K562 (cell line): ENCODE results near the gene ZNF646. TPM values are rescaled to one million over a fixed set of nuclear protein-coding genes. Genes with fewer than 3 reads are reported as not detected.

Source experiments
- ARID2 ChIP-seq: fragments of 450-650 bp; IDR thresholded peaks from 2 replicates; pipeline ENCODE4 v1.6.1; 2017; ENCODE audit warnings: antibody characterized with exemption, mild to moderate bottlenecking
- BRCA1 ChIP-seq, 2 experiments: fragments of 450-650 bp in 1 of 2; sonication (generic) in 1 of 2; formaldehyde crosslinking in 1 of 2; IDR thresholded peaks; 2 replicates each; pipeline versions ENCODE4 v1.5.0 to v1.6.1; 2017 to 2020; ENCODE audit warnings: mild to moderate bottlenecking in 1 of 2, missing genetic modification reagents in 1 of 2
- HNRNPLL ChIP-seq: fragments of 200-400 bp; formaldehyde crosslinking; IDR thresholded peaks from 2 replicates; pipeline ENCODE4 v1.6.1; 2017; ENCODE audit warnings: low read length, low read depth, mild to moderate bottlenecking; ENCODE audit not compliant: poor library complexity, severe bottlenecking
- JUN ChIP-seq, 2 experiments: sonication (generic) in 1 of 2; formaldehyde crosslinking in 1 of 2; IDR thresholded peaks; 2 replicates each; pipeline versions ENCODE4 v1.6.1 to v1.8.0; 2012 to 2022; ENCODE audit warnings: borderline replicate concordance in 2 of 2, mild to moderate bottlenecking in 2 of 2, improper control_type of control experiment in 1 of 2, low read depth in 1 of 2, low read length in 1 of 2, missing genetic modification reagents in 1 of 2
- MCM3 ChIP-seq: fragments of 450-650 bp; IDR thresholded peaks from 2 replicates; pipeline ENCODE4 v1.6.1; 2016
- MYNN ChIP-seq, 2 experiments: sonication (generic); formaldehyde crosslinking in 1 of 2; IDR thresholded peaks; 2 replicates each; pipeline versions ENCODE4 v1.5.0 to v1.6.1; 2016 to 2020; ENCODE audit warnings: antibody characterized with exemption in 1 of 2, missing genetic modification reagents in 1 of 2
- PHF21A ChIP-seq: fragments of 450-650 bp; IDR thresholded peaks from 2 replicates; pipeline ENCODE4 v1.6.1; 2017; ENCODE audit warnings: low read depth, borderline replicate concordance
- ZKSCAN1 ChIP-seq: fragments of 150-350 bp; IDR thresholded peaks from 2 replicates; pipeline ENCODE4 v1.6.1; 2016; ENCODE audit warnings: low read depth, low read length
- ZKSCAN8 ChIP-seq: fragments of 200-800 bp; sonication (Bioruptor generic); IDR thresholded peaks from 2 replicates; pipeline ENCODE4 v1.6.1; 2016; ENCODE audit warnings: missing genetic modification characterization, missing compliant biosample characterization
- ZNF146 ChIP-seq: IDR thresholded peaks from one replicate; pipeline ENCODE4 v1.6.1; 2018; ENCODE audit warnings: missing compliant biosample characterization; ENCODE audit not compliant: unreplicated experiment
- ZNF174 ChIP-seq: fragments of 250-450 bp; sonication (Bioruptor Pico); IDR thresholded peaks from 2 replicates; pipeline ENCODE4 v1.4.0; 2020; ENCODE audit warnings: mild to moderate bottlenecking
- ZNF3 ChIP-seq: fragments of 250-450 bp; sonication (Bioruptor Pico); IDR thresholded peaks from 2 replicates; pipeline ENCODE4 v1.5.0; 2021; ENCODE audit warnings: mild to moderate bottlenecking, moderate library complexity
- polyA plus RNA-seq, 8 experiments: library from polyadenylated mRNA; depleted of rRNA in 4 of 8; stranded (reverse) in 5 of 8; unstranded in 3 of 8; fragments of >200 nt; fragmentation: Nextera tagmentation in 2 of 8; fragmentation: Illumina TruSeq in 1 of 8; extraction: Ambion mirVana in 2 of 8; extraction: Trizol in 1 of 8; gene quantifications; 2 replicates each; pipeline versions ENCODE4 v1.2.1 to v1.2.3, GENCODE V29; 2011 to 2014; ENCODE audit warnings: inconsistent platforms in 1 of 8, missing spikeins in 1 of 8
- total RNA-seq, 7 experiments: library from RNA; depleted of rRNA in 6 of 7; stranded (reverse); fragments of >200 nt in 6 of 7; fragmentation: Illumina TruSeq in 2 of 7; extraction: Trizol in 2 of 7; gene quantifications; 2 replicates each; pipeline versions ENCODE4 v1.2.1 to v1.2.3, GENCODE V29; 2011 to 2021; ENCODE audit warnings: low replicate concordance in 1 of 7
- TF ChIP-seq, protein P1 (sequence below): fragments of 200-800 bp; sonication (Bioruptor generic); IDR thresholded peaks from 2 replicates; pipeline ENCODE4 v1.6.1; 2016; ENCODE audit warnings: missing genetic modification characterization, missing compliant biosample characterization
- TF ChIP-seq, protein P2 (sequence below): sonication (generic); formaldehyde crosslinking; IDR thresholded peaks from 2 replicates; pipeline ENCODE4 v1.8.0; 2023; ENCODE audit warnings: missing genetic modification reagents, mild to moderate bottlenecking, borderline replicate concordance
- TF ChIP-seq, protein P3 (sequence below): fragments of 250-450 bp; sonication (Bioruptor Pico); IDR thresholded peaks from 2 replicates; pipeline ENCODE4 v1.6.1; 2021; ENCODE audit warnings: mild to moderate bottlenecking

ZNF646 gene
- total and polyA plus RNA-seq, 9 of the 15 experiments (the other 6 are each of a cell fraction or from before 2014, with no cell fraction given) = 0.08 to 20.6 (median 8.0) TPM

DNA sequence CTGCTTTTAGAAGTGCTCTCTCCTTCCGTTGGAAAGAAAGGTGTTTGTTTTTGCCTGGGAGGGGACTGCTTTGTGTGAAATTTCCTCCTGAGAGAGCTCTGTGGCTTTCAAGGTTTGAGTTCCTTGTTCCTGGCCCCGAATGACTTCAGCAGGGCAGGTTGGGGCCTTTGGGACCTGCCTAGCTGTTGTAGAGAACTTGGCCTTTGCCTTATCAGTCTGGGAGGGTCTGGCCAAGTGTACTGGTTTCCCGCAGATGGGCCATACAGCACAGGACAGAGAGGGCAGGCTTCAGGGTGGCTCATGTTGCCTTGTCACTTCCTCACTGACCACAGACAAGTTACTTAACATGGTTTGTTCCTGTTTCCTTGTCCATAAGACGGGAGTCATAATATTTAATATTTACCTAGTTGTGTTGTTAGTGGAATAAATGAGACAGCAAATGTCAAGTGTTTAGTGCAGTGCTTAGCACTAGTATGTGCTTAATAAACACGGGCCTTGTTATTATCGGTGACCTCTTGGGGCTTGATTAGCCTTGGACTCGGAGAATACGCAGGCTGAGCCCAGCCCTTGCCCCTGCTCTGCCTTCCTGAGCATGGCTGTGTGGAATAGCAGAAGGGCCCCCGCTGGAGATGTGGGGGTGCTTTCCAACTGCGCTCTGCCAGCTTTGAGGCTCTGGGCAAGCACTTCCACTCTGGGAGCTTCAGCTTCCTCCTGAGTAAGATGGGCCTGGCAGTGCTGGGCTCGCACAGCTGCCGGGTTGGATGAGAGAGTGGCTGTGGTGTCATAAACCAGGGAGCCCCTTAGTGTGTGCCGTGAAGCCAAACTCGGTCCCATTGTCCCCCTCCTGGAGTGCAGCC is 54.7 kb downstream of the ZNF646 start (continued):
- TF ChIP-seq, protein P1, sequence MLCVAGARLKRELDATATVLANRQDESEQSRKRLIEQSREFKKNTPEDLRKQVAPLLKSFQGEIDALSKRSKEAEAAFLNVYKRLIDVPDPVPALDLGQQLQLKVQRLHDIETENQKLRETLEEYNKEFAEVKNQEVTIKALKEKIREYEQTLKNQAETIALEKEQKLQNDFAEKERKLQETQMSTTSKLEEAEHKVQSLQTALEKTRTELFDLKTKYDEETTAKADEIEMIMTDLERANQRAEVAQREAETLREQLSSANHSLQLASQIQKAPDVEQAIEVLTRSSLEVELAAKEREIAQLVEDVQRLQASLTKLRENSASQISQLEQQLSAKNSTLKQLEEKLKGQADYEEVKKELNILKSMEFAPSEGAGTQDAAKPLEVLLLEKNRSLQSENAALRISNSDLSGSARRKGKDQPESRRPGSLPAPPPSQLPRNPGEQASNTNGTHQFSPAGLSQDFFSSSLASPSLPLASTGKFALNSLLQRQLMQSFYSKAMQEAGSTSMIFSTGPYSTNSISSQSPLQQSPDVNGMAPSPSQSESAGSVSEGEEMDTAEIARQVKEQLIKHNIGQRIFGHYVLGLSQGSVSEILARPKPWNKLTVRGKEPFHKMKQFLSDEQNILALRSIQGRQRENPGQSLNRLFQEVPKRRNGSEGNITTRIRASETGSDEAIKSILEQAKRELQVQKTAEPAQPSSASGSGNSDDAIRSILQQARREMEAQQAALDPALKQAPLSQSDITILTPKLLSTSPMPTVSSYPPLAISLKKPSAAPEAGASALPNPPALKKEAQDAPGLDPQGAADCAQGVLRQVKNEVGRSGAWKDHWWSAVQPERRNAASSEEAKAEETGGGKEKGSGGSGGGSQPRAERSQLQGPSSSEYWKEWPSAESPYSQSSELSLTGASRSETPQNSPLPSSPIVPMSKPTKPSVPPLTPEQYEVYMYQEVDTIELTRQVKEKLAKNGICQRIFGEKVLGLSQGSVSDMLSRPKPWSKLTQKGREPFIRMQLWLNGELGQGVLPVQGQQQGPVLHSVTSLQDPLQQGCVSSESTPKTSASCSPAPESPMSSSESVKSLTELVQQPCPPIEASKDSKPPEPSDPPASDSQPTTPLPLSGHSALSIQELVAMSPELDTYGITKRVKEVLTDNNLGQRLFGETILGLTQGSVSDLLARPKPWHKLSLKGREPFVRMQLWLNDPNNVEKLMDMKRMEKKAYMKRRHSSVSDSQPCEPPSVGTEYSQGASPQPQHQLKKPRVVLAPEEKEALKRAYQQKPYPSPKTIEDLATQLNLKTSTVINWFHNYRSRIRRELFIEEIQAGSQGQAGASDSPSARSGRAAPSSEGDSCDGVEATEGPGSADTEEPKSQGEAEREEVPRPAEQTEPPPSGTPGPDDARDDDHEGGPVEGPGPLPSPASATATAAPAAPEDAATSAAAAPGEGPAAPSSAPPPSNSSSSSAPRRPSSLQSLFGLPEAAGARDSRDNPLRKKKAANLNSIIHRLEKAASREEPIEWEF (CRISPR knock-in tag) = 0 out of 2 replicates have a peak, but pooled peaks have one; percentile 21
- no peak for TF ChIP-seq HNRNPLL
- no peak for TF ChIP-seq ZNF3
- TF ChIP-seq, protein P2, sequence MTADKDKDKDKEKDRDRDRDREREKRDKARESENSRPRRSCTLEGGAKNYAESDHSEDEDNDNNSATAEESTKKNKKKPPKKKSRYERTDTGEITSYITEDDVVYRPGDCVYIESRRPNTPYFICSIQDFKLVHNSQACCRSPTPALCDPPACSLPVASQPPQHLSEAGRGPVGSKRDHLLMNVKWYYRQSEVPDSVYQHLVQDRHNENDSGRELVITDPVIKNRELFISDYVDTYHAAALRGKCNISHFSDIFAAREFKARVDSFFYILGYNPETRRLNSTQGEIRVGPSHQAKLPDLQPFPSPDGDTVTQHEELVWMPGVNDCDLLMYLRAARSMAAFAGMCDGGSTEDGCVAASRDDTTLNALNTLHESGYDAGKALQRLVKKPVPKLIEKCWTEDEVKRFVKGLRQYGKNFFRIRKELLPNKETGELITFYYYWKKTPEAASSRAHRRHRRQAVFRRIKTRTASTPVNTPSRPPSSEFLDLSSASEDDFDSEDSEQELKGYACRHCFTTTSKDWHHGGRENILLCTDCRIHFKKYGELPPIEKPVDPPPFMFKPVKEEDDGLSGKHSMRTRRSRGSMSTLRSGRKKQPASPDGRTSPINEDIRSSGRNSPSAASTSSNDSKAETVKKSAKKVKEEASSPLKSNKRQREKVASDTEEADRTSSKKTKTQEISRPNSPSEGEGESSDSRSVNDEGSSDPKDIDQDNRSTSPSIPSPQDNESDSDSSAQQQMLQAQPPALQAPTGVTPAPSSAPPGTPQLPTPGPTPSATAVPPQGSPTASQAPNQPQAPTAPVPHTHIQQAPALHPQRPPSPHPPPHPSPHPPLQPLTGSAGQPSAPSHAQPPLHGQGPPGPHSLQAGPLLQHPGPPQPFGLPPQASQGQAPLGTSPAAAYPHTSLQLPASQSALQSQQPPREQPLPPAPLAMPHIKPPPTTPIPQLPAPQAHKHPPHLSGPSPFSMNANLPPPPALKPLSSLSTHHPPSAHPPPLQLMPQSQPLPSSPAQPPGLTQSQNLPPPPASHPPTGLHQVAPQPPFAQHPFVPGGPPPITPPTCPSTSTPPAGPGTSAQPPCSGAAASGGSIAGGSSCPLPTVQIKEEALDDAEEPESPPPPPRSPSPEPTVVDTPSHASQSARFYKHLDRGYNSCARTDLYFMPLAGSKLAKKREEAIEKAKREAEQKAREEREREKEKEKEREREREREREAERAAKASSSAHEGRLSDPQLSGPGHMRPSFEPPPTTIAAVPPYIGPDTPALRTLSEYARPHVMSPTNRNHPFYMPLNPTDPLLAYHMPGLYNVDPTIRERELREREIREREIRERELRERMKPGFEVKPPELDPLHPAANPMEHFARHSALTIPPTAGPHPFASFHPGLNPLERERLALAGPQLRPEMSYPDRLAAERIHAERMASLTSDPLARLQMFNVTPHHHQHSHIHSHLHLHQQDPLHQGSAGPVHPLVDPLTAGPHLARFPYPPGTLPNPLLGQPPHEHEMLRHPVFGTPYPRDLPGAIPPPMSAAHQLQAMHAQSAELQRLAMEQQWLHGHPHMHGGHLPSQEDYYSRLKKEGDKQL (CRISPR knock-in tag) = no peak
- TF ChIP-seq ZKSCAN8 = no peak; the same call in 1 of the 2 replicates
- no peak for TF ChIP-seq ZNF174 (CRISPR knock-in tag)
- TF ChIP-seq JUN (IDR thresholded peaks at IDR 0.05; ENCODE audit: borderline replicate concordance, low read depth, low read length) = no peak
- no peak for TF ChIP-seq JUN (CRISPR knock-in tag; IDR thresholded peaks at IDR 0.05; ENCODE audit: borderline replicate concordance)
- TF ChIP-seq ARID2 = no peak
- TF ChIP-seq BRCA1 (IDR thresholded peaks at IDR 0.05) = no peak
- TF ChIP-seq BRCA1 (CRISPR knock-in tag; IDR thresholded peaks at IDR 0.05) = no peak
- TF ChIP-seq MYNN (IDR thresholded peaks at IDR 0.05) = no peak; the same call in 1 of the 2 replicates
- no peak for TF ChIP-seq MYNN (CRISPR knock-in tag; IDR thresholded peaks at IDR 0.05)
- TF ChIP-seq PHF21A = no peak
- TF ChIP-seq, protein P3, sequence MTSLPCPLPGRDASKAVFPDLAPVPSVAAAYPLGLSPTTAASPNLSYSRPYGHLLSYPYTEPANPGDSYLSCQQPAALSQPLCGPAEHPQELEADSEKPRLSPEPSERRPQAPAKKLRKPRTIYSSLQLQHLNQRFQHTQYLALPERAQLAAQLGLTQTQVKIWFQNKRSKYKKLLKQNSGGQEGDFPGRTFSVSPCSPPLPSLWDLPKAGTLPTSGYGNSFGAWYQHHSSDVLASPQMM (CRISPR knock-in tag) = no peak
- TF ChIP-seq MCM3 = no peak
- no peak; the same call in 1 of the 2 replicates for TF ChIP-seq ZKSCAN1
- TF ChIP-seq ZNF146 = no peak
